IPS DF 4.7 (cell line): Measurements from ENCODE around the gene FTH1.
"Not testable (repeated sequence)": the region's sequence is repeated elsewhere in the genome, so short reads cannot be mapped to it uniquely, and the experiment has no call there.

ENCODE experiments used
- DNase-seq: peaks from one replicate; pipeline ENCODE4 v3.0.0-alpha.2; 2013; ENCODE audit warnings: low spot score; ENCODE audit errors: extremely low read depth

FTH1 gene

DNA sequence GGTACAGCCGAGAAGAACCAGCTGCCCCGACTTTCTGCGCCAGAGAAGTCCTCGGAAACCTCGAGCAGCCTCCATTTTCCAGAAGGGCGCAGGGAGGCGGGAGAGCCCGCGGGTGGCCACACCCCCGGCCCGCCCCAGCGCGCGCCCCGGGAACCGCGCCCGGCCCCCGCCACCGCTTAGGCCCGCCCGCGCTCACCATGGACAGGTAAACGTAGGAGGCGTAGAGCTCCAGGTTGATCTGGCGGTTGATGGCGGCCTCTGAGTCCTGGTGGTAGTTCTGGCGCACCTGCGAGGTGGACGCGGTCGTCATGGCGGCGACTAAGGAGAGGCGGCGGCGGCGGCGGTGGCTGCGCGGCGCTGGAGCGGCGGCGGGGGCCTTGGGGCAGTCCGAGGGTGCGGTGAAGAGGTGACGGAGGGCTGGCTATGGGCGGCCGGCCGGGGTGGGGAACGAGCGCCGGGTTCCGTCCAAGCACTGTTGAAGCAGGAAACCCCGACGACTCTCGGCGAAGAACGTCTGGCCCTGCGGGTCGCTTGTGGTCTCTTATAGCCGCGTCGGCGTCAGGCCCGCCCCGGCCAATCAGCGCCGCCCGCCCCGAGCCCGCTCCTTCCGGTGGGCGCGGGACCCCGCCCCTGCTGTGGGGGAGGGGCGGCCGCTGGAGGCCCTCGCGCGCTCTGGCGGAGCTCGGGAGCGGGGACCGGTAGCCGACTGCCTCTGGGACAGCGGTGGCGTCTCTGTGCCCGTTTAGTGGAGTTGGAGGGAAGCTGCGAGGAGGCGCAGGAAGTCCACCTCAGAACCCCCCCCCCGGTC, at the start of gene FTH1:
FTH1 (minus strand) TSS at position 519 of the 808 bp plus-strand sequence; CDS start at position 310, 209 bp downstream.
- no peak for DNase-seq

DNA sequence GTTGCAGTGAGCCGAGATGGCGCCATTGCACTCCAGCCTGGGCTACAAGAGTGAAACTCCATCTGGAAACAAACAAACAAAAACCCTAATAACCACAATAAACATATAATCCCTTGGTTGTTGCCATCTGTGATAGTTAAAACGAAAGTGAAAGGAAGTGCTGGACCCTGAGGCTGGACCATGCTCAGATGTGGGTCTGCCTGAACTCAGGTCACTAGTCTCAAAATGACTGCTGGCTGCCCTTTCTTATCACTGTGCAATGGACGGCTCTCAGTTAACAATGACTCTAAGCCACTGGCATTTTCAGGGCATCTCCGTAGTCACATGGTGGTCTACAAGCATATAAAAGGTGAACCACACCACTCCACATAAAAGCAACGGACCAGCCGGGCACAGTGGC, 48.2 kb upstream of the FTH1 start:
- no peak for DNase-seq

DNA sequence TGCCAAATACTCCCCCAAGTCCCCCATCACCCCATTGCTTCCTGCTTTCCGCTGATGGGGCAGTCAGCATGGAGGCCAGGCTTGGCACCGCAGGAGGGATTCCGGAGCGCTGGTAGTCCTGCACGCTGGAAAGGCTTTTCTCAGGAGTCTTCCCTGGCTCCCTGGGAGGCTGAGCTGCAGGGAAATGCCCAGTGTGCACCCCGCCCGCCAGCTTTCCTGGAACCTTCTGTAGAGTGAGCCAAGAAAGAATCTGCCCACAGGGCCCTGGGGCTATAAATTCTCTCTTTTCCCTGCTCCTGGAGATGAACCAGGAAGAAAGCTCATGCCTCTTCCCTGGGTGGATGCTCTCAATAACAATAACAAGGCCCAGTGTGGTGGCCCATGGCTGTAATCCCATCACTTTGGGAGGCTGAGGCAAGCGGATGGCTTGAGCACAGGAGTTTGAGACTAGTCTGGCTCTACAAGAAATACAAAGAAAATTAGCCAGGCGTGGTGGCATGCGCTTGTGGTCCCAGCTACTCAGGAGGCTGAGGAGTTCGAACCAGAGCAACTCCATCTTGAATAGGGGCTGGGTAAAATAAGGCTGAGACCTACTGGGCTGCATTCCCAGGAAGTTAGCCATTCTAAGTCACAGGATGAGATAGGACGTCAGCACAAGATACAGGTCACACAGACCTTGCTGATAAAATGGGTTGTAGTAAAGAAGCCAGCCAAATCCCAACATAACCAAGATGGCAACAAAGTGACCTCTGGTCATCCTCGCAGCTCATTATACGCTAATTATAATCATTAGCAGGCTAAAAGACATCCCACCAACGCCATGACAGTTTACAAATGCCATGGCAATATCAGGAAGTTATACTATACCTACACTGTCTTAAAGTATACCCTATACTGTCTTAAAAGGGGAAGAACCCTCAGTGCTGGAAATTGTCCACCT, 46.4 kb upstream of the FTH1 start:
- no peak for DNase-seq

DNA sequence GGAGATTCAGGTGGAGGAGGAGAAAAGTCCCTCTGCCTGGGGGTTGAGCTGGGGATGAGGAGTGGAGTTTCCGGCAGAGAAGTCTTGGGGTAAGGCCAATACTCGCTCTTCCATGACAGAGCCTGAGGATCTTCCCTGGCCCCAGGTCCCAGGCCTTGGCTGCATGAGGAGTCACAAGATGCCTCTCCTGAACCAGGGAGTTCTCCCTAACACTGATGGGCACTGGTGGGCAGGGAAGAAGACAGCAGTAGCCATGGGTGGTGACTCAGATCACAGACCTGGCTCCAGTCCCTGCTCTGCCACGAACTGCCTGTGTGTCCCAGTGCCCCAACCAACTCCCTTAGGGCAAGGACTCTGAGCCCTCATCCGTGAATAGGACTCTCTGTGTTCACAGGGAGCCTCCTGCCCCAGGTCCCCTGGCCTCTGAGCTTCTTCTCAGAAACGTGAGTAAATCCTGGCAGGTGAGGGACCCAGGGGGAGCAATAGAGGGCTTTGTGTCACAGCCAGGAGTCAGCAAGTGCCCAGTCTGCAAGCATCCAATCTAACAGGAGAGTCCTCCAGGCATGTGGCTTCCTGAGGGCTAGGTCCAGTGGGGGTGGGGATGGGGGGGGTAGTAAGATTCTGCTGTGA, 45.5 kb upstream of the FTH1 start:
- DNase-seq = no peak

DNA sequence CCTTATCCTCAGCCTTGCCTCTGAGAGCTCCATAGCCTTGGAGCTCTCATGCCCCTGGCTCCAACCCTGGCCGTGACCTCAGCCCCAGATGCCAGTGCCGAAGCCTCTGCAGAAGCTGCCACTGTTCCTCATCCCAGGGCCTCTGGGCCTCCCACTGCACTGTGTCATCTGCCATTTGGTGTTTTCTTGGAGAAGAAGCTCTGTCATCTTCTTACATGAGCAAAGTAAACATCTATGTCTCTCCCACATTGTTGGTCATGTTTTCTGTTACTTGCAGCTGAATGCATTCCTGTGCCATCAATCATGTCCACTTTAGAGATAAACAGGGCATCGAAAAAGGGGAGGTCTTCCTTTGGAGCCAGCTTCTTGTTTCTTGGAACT, 45.0 kb upstream of the FTH1 start:
- DNase-seq = no peak

DNA sequence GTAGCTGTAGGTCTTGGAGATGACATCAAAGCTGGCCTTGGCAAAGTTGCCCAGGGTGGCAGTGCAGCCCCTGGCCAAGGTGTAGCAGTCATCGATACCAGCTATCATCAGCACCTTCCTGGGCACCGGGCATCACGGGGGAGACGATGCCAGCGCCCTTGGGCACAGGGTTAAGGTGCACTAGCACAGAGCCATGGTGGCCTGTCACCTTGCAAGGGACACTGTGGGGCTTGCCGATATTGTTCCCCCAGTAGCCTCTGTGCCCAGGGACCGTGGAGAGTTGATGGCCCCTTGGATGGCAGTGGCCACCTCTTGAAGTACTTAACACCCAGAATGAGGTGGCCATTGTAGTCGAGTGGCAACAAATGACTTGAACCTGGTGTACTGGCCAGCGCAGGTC, 44.4 kb upstream of the FTH1 start:
- no peak for DNase-seq

DNA sequence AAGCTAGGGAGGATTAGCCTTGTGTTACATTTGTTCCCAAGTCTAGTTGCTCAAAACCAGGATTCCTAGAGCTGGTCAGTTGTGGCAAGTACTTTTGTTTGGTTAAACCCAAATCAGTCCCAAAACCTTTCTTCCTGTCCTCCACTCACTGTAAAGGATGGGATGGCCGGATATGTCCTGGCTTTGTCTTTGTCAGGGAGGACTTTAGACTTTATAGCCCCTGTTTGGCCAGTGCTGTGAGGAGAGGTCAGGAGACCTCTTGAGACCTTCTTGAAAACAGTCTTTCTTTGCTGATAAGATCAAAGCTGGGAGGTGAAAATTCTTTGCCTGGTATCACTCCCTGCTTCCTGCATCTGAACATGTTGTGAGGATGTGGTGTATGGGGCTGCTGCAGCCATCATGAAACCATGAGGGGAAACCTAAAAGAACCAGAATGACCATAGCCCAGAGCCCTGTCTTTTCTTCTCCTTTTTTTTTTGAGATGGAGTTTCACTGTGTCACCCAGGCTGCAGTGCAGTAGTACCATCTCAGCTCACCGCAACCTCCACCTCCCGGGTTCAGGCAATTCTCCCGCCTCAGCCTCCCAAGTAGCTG, 43.6 kb upstream of the FTH1 start:
- no peak for DNase-seq

DNA sequence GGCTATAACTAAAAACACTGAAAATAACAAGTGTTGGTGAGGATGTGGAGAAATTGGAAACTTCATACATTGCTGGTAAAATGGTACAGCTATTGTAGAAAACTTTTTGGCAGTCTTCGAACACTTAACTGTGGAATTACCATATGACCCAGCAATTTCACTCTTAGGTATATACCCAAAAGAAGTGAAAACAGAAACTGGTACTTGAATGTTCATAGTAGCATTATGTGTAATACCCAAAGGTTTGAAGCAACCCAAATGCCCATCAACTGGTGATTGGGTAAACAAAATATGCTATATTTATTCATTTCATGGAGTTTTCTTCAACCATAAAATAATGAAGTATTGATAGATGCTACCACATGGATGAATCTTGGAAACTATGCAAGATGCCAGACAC, 40.8 kb upstream of the FTH1 start:
- no peak for DNase-seq

DNA sequence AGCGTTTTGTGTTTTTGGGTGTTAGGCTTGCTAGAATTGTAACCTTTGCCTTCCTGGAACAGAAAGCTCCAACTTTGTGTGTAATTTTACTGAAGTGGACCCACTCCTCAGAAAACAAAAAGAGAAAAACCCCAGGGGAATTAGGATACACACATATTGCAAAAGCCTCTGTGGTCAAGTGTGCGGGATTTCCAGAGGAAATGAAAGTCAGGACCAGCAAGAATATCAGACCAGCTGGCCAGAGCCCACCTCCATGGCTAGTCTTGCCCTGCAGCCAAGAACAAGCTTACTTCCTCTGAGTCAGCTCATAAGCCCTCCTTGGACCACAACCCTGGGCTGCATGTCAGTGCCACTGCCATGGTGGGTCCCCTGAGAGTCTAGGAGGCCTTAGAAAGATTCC, 37.0 kb upstream of the FTH1 start:
- DNase-seq = no peak

DNA sequence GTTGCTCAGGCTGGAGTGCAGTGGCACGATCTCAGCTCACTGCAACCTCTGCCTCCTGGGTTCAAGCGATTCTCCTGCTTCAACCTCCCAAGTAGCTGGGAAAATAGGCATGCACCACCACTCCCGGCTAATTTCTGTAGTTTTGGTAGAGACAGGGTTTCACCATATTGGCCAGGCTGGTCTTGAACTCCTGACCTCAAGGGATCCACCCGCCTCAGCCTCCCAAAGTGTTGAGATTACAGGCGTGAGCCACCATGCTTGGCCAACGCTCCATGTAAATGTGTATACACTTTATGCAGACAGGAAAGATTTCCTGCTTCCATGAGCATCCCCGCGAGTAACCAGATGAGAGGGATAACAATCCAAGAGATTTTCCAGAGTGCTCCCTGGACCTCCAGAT, 34.8 kb upstream of the FTH1 start:
- not testable (repeated sequence) for DNase-seq

DNA sequence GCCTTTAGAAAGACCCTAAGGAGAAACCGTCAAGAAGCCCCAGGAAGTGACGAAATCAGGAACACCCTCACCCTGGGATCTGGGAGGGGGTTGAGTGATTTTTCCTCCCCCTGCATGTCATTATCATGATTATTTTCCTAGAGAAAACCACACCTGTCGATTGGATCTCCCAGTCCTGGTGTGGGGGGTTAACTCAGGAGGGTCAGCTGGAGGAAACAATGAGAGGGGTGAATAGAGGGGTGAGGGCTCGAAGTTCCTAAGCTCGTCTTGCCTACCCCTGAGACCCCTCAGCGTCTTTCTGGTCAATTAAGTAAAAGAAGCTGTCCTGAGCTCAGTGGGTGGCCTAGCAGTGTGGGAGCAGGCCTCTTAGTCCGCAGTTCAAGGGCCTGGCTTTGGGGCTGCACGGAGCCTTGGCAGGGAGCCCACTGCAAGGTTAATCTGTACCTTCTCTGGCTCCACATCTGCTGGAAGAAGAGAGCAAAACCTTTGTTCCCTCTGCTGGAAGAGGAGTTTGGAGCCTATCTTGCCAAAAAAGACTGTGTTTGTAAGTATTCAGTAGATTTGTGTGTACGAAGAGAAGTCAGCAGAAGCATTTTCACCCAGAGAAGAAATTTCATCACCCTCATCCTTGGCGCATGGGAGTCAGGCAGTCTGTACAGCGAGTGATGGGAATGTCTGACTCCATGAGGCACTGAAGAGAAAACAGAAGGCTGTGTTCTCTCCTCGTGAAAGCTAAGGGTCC, 34.2 kb upstream of the FTH1 start:
- no peak for DNase-seq

DNA sequence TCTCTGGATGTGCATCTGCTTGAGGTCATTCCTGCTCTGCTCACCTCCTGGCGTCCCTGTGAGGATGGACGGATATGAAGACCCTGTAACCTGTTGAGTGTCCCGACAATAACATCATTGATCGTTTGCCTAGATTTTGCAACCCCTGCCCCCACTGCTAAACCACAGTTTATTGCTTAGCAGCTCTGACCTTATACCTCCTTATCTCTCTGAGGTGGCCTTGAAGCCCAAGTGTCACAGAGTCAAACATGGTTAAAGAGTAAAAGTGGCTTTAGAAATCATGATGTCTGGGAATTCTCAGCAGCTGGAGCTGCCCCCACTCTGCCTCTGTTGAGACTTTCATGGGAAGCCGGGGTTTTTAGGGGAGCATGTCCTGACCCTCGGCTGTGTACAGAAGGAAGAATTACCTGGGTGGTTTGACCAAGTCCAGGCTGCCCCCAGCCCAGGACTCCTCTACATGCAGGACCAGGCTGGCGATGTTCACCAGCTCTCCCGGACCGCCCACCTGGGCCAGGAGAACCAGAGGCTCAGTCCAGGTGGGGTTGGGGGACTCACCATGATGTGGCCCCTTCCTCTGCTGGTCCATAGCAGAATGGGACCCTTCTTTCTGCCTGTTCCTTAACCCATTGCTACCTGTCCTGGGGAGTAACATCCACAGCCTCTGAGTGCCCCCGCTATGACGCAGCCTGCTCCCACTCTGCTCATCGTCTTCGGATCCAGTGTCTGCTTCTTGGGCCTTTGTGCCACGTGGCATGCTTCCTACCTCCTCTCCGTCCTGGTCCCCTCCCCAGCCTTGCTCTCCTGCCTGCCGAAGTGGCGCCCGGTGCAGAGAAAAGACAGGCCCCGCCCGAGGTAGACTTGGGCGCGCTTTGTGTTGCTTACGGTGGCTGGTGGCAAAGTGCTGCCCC, 33.4 kb upstream of the FTH1 start:
- no peak for DNase-seq

DNA sequence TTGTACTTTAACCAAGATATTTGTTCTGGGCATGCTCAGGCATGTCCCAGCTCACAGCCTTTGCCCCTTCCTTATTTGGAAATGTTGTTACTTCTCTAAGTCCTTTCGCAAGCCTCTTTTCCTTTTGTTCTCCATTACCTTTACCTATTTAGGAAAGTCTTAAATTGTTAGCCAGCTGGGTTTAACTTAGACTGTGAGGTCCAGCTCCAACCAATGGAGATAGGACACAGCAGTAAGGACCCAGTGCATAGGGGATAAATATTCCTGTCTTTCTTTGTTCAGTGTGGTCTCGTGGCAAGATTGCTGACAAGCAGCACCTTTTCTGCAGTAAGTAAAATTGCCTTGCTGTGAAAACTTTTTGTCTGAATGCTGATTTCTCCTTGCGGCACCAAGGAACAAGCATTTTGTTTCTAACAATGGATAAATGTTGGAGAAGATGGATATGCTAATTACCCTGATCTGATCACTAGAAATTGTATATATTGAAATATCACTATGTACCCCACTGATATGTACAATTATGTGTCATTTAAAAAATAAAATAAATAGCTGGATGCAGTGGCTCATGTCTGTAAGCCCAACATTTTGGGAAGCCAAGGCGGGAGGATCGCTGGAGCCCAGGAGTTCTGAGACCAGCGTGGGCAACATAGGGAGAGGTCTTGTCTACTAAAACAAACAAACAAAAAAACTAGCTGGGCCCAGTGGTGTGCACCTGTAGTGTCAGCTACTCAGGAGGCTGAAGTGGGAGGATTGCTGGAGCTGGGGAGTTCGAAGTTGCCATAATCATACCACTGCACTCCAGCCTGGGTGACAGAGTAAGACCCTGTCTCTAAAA, 31.9 kb upstream of the FTH1 start:
- no peak for DNase-seq

DNA sequence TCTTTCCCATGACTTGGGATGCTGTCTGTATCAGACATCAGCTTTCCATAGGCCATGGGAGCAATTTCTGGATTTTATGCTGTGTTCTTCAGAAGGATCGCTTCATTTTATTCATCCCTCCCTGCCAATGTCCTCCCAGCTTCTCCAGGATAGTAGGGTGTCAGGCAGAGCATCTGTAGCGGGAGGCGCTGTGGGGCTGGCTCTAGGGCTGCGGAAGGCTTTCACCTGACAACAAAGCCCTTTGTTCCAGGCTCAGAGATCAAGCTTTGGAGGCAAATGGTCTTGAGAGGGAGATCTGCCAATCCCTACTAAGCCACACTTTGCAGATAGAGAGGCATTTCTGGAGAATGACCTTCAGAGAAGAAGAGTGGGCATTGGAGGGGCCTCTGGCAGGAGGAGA, 29.5 kb upstream of the FTH1 start:
- DNase-seq = no peak

DNA sequence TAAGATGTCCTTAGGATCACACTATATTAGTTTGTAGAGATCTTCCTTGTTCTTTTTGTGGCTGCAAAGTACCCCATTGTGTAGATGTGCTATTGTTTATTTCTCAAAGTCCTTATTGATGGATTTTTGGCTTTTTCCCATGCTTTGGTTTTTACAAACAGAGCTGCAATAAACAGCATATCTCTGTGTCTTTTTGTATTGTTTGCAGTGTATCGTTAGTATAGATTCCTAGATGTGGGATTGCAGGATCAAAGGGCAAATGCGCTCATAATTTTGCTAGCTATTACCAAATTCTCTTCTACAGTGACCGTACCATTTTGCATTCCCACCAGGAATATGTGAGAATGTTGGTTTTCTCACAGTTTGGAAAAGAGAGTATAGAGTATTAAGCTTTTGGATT, 27.5 kb upstream of the FTH1 start:
- no peak for DNase-seq

DNA sequence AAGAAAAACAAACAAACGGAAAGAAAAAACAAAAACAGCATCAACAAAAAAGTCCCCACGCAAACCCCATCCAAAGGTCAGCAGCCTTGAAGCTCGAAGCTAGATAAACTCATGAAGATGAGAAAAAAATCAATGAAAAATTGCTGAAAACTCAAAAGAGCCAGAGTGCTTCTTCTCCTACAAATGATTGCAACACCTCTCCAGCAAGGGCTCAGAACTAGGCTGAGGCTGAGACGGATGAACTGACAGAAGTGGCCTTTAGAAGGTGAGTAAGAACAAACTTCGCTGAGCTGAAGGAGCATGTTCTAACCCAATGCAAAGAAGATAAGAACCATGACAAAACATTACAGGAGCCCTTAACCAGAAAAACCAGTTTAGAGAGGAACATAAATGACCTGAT, 18.4 kb upstream of the FTH1 start:
- DNase-seq = no peak

DNA sequence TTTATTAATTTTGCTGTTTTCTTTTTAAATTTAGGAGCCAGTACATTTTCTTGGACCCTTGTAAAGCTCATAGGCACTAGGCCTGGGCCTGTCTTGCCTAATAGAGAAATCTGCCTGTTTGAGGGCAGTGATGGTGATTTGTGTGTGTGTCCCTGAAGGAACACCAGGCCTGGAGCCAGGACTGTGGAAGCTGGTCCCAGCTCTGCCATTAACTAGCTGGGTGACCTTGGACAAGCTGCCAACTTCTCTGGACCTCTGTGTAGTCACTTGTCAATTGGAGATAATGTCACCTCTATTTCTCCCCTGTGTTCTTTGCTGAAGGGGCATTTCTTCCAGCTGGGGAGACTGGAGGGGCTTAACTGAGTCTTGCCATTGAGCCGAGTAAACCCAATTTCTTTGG, 16.0 kb upstream of the FTH1 start:
- no peak for DNase-seq

DNA sequence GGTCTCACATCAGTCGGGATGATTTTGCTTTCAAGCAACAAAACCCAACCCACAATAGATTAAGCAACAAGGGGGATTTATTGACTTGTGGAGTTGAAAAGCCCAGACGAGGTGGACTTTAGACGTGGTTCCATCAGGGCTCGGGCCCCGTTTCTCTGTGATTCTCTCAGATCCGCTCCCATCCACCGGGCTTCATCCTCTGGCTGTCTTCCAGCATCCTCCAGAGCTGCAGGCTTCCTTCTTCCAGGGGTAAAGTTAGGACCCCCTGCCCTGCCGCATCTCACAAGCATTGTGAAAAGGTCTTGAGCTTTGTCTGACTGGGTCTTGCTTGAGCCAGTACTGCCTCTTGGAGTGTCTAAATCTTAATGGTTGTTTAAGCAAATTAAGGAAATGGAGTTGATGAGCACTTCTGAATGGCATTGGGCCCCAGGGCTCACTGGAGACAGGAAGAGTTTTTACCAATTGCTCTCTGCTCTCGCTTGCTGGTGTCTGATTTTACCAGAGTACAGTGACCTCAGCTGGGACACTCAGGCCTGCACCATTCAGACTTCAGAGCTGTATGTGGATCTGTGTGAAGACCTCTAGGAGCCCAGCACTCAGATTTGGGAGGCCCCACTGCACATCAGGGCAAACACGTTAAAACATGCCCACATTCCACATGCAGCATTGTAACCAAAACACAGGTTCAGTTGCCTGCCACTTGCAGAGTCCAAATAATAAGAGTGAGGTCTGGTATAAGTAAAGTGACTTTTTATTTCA, 13.5 kb upstream of the FTH1 start:
- DNase-seq = no peak
